ENCODE results near the gene INHBE. TPM values are rescaled to one million over a fixed set of nuclear protein-coding genes. Genes with fewer than 3 reads are reported as not detected.
"Not testable (repeated sequence)": the region's sequence is repeated elsewhere in the genome, so short reads cannot be mapped to it uniquely, and the experiment has no call there.

The INHBE gene
- total RNA-seq, 6 experiments from 2014 or later, result 0.12 to 0.34 (median 0.18) TPM; not detected in 1

DNA sequence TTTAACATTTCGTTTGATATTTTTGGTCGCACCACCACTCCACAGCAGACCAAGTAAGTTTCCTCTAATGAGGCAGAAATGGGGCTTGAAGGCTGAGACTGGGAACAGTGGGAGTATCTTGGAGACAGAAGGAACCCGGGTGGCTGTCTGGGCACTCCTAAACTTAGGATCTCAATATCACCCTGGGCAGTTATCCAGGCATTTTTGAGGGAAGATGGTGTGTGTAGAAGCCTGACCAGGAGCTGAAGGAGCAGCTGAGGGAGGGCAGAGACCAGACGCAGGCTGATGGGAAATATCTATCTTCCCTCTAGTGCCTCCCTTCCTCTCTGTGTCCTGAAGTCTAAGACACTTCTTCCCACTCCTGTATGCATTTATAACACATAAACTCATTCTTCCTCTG is 43.5 kb downstream of the INHBE start:
- no peak overlapping the region for H3K4me3 Mint-ChIP-seq
- TF ChIP-seq, protein P1, sequence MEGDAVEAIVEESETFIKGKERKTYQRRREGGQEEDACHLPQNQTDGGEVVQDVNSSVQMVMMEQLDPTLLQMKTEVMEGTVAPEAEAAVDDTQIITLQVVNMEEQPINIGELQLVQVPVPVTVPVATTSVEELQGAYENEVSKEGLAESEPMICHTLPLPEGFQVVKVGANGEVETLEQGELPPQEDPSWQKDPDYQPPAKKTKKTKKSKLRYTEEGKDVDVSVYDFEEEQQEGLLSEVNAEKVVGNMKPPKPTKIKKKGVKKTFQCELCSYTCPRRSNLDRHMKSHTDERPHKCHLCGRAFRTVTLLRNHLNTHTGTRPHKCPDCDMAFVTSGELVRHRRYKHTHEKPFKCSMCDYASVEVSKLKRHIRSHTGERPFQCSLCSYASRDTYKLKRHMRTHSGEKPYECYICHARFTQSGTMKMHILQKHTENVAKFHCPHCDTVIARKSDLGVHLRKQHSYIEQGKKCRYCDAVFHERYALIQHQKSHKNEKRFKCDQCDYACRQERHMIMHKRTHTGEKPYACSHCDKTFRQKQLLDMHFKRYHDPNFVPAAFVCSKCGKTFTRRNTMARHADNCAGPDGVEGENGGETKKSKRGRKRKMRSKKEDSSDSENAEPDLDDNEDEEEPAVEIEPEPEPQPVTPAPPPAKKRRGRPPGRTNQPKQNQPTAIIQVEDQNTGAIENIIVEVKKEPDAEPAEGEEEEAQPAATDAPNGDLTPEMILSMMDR (IDR thresholded peaks at IDR 0.05), result no peak
- no peak overlapping the region for H3K27ac Mint-ChIP-seq
- peaks cover 2% of the 10 kb centered on the region for H3K27me3 Mint-ChIP-seq (ENCODE audit: insufficient read depth)
- no peaks in the 10 kb centered on the region for H3K4me1 Mint-ChIP-seq (ENCODE audit: low read depth)
- H3K9me3 Mint-ChIP-seq, result no peaks in the 10 kb centered on the region
- peaks cover 44% of the 10 kb centered on the region for H3K36me3 Mint-ChIP-seq (ENCODE audit: low read depth)
- no peak for DNase-seq

DNA sequence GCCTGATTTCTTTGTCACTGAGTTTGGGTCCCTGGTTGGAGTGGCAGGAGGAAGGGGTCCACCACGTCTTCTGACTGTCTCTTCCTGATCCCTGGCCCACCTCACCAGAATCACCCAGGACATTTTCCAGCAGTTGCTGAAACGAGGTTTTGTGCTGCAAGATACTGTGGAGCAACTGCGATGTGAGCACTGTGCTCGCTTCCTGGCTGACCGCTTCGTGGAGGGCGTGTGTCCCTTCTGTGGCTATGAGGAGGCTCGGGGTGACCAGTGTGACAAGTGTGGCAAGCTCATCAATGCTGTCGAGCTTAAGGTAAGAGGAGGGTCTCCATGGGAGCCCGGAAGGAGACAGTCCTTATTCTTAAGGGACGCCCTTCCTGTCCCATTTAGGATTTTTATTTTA is 45.1 kb downstream of the INHBE start:
- H3K36me3 Mint-ChIP-seq (ENCODE audit: low read depth), result peaks cover 53% of the 10 kb centered on the region
- no peak for DNase-seq
- H3K4me1 Mint-ChIP-seq (ENCODE audit: low read depth), result no peaks in the 10 kb centered on the region
- H3K4me3 Mint-ChIP-seq, result no peak overlapping the region
- no peak overlapping the region for H3K27ac Mint-ChIP-seq
- peaks cover 2% of the 10 kb centered on the region for H3K27me3 Mint-ChIP-seq (ENCODE audit: insufficient read depth)
- TF ChIP-seq, protein P1 (IDR thresholded peaks at IDR 0.05), result no peak
- H3K9me3 Mint-ChIP-seq, result no peaks in the 10 kb centered on the region

DNA sequence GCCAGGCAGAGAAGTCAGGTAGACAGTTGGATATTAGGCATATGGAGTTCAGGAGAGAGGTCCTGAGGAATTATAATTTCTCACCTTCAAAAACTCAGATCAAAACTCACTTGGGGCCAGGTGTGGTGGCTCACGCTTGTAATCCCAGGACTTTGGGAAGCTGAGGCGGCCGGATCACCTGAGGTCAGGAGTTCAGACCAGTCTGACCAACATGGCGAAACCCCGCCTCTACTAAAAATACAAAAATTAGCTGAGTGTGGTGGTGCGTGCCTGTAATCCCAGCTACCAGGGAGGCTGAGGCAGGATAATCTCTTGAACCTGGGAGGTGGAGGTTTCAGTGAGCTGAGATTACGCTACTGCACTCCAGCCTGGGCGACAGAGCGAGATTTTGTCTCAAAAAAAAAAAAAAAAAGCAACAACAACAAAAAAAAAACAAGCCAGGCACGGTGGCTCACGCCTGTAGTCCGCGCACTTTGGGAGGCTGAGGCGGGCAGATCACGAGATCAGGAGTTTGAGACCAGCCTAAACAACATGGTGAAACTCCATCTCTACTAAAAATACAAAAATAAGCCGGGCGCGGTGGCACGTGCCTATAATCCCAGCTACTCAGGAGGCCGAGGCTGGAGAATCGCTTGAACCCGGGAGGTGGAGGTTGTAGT is 47.3 kb downstream of the INHBE start:
- H3K4me3 Mint-ChIP-seq; H3K27me3 Mint-ChIP-seq (ENCODE audit: insufficient read depth); DNase-seq; H3K27ac Mint-ChIP-seq; H3K9me3 Mint-ChIP-seq; H3K4me1 Mint-ChIP-seq (ENCODE audit: low read depth): not testable (repeated sequence)
- peaks cover 46% of the 10 kb centered on the region for H3K36me3 Mint-ChIP-seq (ENCODE audit: low read depth)

DNA sequence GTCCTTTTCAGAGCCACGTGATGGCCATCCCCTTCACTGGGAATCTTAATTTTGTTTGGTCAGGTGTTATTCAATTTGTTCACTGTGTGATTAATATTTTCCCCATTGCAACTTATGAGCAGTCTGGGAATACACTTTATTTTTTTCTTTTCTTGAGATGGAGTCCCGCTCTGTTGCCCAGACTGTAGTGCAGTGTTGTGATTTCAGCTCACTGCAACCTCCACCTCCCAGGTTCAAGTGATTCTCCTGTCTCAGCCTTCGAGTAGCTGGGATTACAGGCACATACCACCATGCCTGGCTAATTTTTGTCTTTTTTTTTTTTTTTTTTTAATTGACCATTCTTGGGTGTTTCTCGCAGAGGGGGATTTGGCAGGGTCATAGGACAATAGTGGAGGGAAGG is 51.4 kb downstream of the INHBE start:
- H3K36me3 Mint-ChIP-seq (ENCODE audit: low read depth), result peaks cover 25% of the 10 kb centered on the region
- not testable (repeated sequence) for H3K27me3 Mint-ChIP-seq (ENCODE audit: insufficient read depth); H3K9me3 Mint-ChIP-seq; DNase-seq; H3K4me1 Mint-ChIP-seq (ENCODE audit: low read depth); H3K27ac Mint-ChIP-seq; H3K4me3 Mint-ChIP-seq

Other genes starting within 250 kb of the INHBE start
- 1 to 10 TPM; 2.9 to 8.2 (median 3.9) TPM for gene NXPH4, start 238.5 kb upstream of the INHBE start, total RNA-seq (2021; fragmentation: NEBNext Ultra II Directional; extraction: Animal tissue kit (Norgen Biotek cat#: 25700))
- 100 to 1,000 TPM; 112 to 127 (median 126) TPM for gene SHMT2, start 225.6 kb upstream of the INHBE start, total RNA-seq (2021; fragmentation: NEBNext Ultra II Directional; extraction: Animal tissue kit (Norgen Biotek cat#: 25700))
- 1 to 10 TPM in 1 of 6 experiments, under 1 TPM in 5; 0.21 to 1.1 (median 0.58) TPM for gene STAC3, start 204.1 kb upstream of the INHBE start, total RNA-seq (2021; fragmentation: NEBNext Ultra II Directional; extraction: Animal tissue kit (Norgen Biotek cat#: 25700))
- gene R3HDM2, start 24.3 kb upstream of the INHBE start, total RNA-seq (2021; fragmentation: NEBNext Ultra II Directional; extraction: Animal tissue kit (Norgen Biotek cat#: 25700)), result 10 to 100 TPM; 33.7 to 39.4 (median 37.9) TPM
- gene INHBC, start 20.5 kb upstream of the INHBE start, total RNA-seq (2021; fragmentation: NEBNext Ultra II Directional; extraction: Animal tissue kit (Norgen Biotek cat#: 25700)), result not detected
- 1 to 10 TPM; 3.9 to 5.8 (median 4.6) TPM for gene GLI1, start 4.5 kb downstream of the INHBE start, total RNA-seq (2021; fragmentation: NEBNext Ultra II Directional; extraction: Animal tissue kit (Norgen Biotek cat#: 25700))
- under 1 TPM in 5 of 6 experiments, not detected in 1; 0.11 to 0.85 (median 0.21) TPM for gene ARHGAP9, start 24.6 kb downstream of the INHBE start, total RNA-seq (2021; fragmentation: NEBNext Ultra II Directional; extraction: Animal tissue kit (Norgen Biotek cat#: 25700))
- 100 to 1,000 TPM; 179 to 207 (median 193) TPM for gene MARS1, start 32.8 kb downstream of the INHBE start, total RNA-seq (2021; fragmentation: NEBNext Ultra II Directional; extraction: Animal tissue kit (Norgen Biotek cat#: 25700))
- gene DDIT3, start 65.2 kb downstream of the INHBE start, total RNA-seq (2021; fragmentation: NEBNext Ultra II Directional; extraction: Animal tissue kit (Norgen Biotek cat#: 25700)), result 10 to 100 TPM in 4 of 6 experiments, 1 to 10 TPM in 2; 9.4 to 10.8 (median 10.2) TPM
- 10 to 100 TPM; 40.7 to 43.6 (median 42.1) TPM for gene MBD6, start 67.5 kb downstream of the INHBE start, total RNA-seq (2021; fragmentation: NEBNext Ultra II Directional; extraction: Animal tissue kit (Norgen Biotek cat#: 25700))
- 100 to 1,000 TPM; 110 to 123 (median 116) TPM for gene DCTN2, start 91.9 kb downstream of the INHBE start, total RNA-seq (2021; fragmentation: NEBNext Ultra II Directional; extraction: Animal tissue kit (Norgen Biotek cat#: 25700))
- 1 to 10 TPM; 1.0 to 1.8 (median 1.2) TPM for gene KIF5A, start 94.7 kb downstream of the INHBE start, total RNA-seq (2021; fragmentation: NEBNext Ultra II Directional; extraction: Animal tissue kit (Norgen Biotek cat#: 25700))
- gene PIP4K2C, start 135.9 kb downstream of the INHBE start, total RNA-seq (2021; fragmentation: NEBNext Ultra II Directional; extraction: Animal tissue kit (Norgen Biotek cat#: 25700)), result 10 to 100 TPM; 21.1 to 33.1 (median 24.3) TPM
- gene DTX3, start 149.5 kb downstream of the INHBE start, total RNA-seq (2021; fragmentation: NEBNext Ultra II Directional; extraction: Animal tissue kit (Norgen Biotek cat#: 25700)), result 10 to 100 TPM; 17.7 to 21.0 (median 19.2) TPM
- gene ARHGEF25, start 156.1 kb downstream of the INHBE start, total RNA-seq (2021; fragmentation: NEBNext Ultra II Directional; extraction: Animal tissue kit (Norgen Biotek cat#: 25700)), result 10 to 100 TPM; 10.2 to 21.9 (median 11.9) TPM
- gene B4GALNT1, start 177.9 kb downstream of the INHBE start, total RNA-seq (2021; fragmentation: NEBNext Ultra II Directional; extraction: Animal tissue kit (Norgen Biotek cat#: 25700)), result 1 to 10 TPM; 1.4 to 3.1 (median 2.3) TPM
- gene OS9, start 238.8 kb downstream of the INHBE start, total RNA-seq (2021; fragmentation: NEBNext Ultra II Directional; extraction: Animal tissue kit (Norgen Biotek cat#: 25700)), result 100 to 1,000 TPM; 150 to 158 (median 156) TPM

All from HFFc6 (cell line).